Right cardiac atrium (tissue), 5 donors: Measurements from ENCODE around the gene YWHAG. TPM values are rescaled to one million over a fixed set of nuclear protein-coding genes. Genes with fewer than 3 reads are reported as not detected.
"Not testable (repeated sequence)": the region's sequence is repeated elsewhere in the genome, so short reads cannot be mapped to it uniquely, and the experiment has no call there.

Source experiments
- ATAC-seq, 2 donors: fragments of 200-7000 bp; cut with Tn5 transposase; one replicate each; pipeline versions ENCODE4 v1.8.0 to v1.9.1; 2020; ENCODE audit warnings: moderate library complexity in 2 of 2, mild to moderate bottlenecking in 1 of 2
- DNase-seq, 3 donors: peaks; one replicate each; pipeline ENCODE4 v3.0.0-alpha.2; 2020
- H3K27ac ChIP-seq: one replicate; pipeline ENCODE4 v1.5.1; 2013; ENCODE audit warnings: mild to moderate bottlenecking, low read length, control low read depth, moderate library complexity
- H3K27me3 ChIP-seq: one replicate; pipeline ENCODE4 v1.6.1; 2013; ENCODE audit not compliant: control insufficient read depth, insufficient read depth
- H3K4me1 ChIP-seq: one replicate; pipeline ENCODE4 v1.6.1; 2013; ENCODE audit warnings: low read length; ENCODE audit not compliant: control insufficient read depth, insufficient read depth
- H3K4me3 ChIP-seq: one replicate; pipeline ENCODE4 v1.5.1; 2013; ENCODE audit warnings: low read length, control low read depth
- H3K9me3 ChIP-seq: one replicate; pipeline ENCODE4 v1.6.1; 2013; ENCODE audit warnings: low read length; ENCODE audit not compliant: control insufficient read depth
- WGBS: extraction: QIAGEN DNeasy Blood & Tissue Kit; methylation state at CpG from one replicate; pipeline ENCODE4 v1.1.7; 2013; 5-methylcytosine and 5-hydroxymethylcytosine counted together
- intact Hi-C, 4 donors: fragments of 100-400 bp; cut with DNase I; formaldehyde crosslinking; loops; one replicate each; pipeline versions ENCODE4 v1.11.0 to v1.14.0; 2022 to 2023
- polyA plus RNA-seq: library from polyadenylated mRNA; stranded (reverse); fragments of 200-250 nt; gene quantifications from one replicate; pipeline ENCODE4 v1.2.3, GENCODE V29; 2013
- total RNA-seq, 4 donors: library from RNA; stranded (reverse); fragmentation: NEBNext Ultra II Directional; extraction: Animal tissue kit (Norgen Biotek cat#: 25700); gene quantifications; one replicate each; pipeline ENCODE4 v1.2.1, GENCODE V29; 2021
- donor health status: healthy with polysubstance abuse.
- donor health status: DM: no; HTN: yes; CAD: no.
- donor health status: DM: no; HTN: no; CAD: no.
- donor health status: DM: no; HTN: yes; CAD: no; lungs with severe emphysema.
- donor health status: DM: yes; HTN: yes; CAD: no.

The YWHAG gene
- total and polyA plus RNA-seq, 5 donors = 139 to 282 (median 237) TPM

- 64% methylated on average over 22 of the region's 22 CpGs for WGBS
- intact Hi-C loops = no loop called here
- Histone ChIP-seq H3K9me3 (no peaks in the 10 kb centered on the region), H3K27ac (peak overlapping the region; percentile 80), H3K4me3 (no peak overlapping the region), H3K27me3 (no peaks in the 10 kb centered on the region), H3K4me1 (peaks cover 14% of the 10 kb centered on the region)
- DNase-seq (peak in 1 of 3 donors; percentile 71), ATAC-seq (peak; percentile 6 to 24)
Measured at GRCh38 chr7:76296743-76297740, 61.7 kb downstream of the YWHAG start.

GRCh38 chr7:76294344-76295024 is 64.3 kb downstream of the YWHAG start:
- peak overlapping the region; percentile 97 for H3K27ac ChIP-seq
- WGBS = 8% methylated on average over 20 of the region's 20 CpGs
- no peaks in the 10 kb centered on the region for H3K9me3 ChIP-seq
- ATAC-seq (peak; percentile 87 to 89), DNase-seq (peak; percentile 99)
- H3K27me3 ChIP-seq = no peaks in the 10 kb centered on the region
- intact Hi-C loops = loop anchor here in 1 of 4 donors (5.0 kb wide), 1 partner anchor 117 kb away; no protein-coding TSS in a partner anchor
- H3K4me3 ChIP-seq = no peak overlapping the region
- H3K4me1 ChIP-seq = peaks cover 17% of the 10 kb centered on the region

DNA sequence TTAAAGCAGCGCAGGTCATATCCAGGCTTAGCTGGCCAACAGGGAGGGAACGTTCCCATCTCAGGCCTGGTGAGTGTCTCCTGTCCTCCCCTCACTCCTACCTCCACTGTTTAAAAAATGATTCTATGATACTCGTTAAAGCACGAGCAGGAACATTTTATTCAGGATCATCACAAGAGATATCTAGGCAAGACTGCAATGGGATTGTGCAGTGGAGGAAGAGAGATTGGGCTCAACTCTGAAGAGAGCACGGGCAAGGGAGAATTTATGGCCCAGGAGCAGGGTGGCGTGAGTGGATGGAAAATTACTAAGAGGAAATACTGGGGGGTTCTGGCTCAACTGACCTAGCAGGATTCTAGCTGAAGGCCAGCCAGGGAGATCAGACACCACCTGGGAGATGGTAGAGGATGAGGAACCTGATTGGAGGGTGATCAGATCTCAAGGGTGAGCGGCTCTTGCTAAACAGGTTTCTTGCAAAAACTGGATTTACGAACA is 65.3 kb downstream of the YWHAG start:
- peaks cover 17% of the 10 kb centered on the region for H3K4me1 ChIP-seq
- DNase-seq (peak in 1 of 3 donors; percentile 34), ATAC-seq (no peak)
- H3K4me3 ChIP-seq = no peak overlapping the region
- H3K27ac ChIP-seq = peak overlapping the region; percentile 97
- H3K27me3 ChIP-seq = no peaks in the 10 kb centered on the region
- intact Hi-C loops = loop anchor here in 1 of 4 donors (5.0 kb wide), 1 partner anchor 116 kb away; no protein-coding TSS in a partner anchor
- 81% methylated on average over 8 of the region's 8 CpGs for WGBS
- H3K9me3 ChIP-seq = no peaks in the 10 kb centered on the region

DNA sequence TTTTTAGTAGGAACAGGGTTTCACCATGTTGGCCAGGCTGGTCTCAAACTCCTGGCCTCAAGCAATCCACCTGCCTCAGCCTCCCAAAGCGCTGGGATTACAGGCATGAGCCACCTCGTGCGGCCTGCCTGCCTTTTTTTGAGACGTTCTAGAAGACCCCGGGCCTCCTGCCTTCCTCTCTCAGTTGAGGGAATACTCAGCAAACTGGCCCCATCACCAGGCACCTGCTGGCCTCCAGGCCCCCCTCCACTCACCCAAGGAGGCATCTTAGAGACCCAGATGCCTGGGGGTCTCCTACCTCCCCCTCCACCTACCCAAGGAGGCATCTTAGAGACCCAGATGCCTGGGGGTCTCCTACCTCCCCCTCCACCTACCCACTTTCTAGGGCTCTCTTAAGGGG is 65.9 kb downstream of the YWHAG start:
- 88% methylated on average over 5 of the region's 5 CpGs for WGBS
- intact Hi-C loops = loop anchor here in 1 of 4 donors (1.0 to 5.0 kb wide), 2 partner anchors 21 to 116 kb away; no protein-coding TSS in a partner anchor
- peak in 1 of 3 donors; percentile 53 for DNase-seq
- H3K4me1 ChIP-seq = peaks cover 17% of the 10 kb centered on the region
- ATAC-seq, H3K27me3 ChIP-seq, H3K4me3 ChIP-seq, H3K9me3 ChIP-seq: not testable (repeated sequence)
- peak overlapping the region; percentile 97 for H3K27ac ChIP-seq

GRCh38 chr7:76292213-76292573 is 66.6 kb downstream of the YWHAG start:
- H3K4me3 ChIP-seq = peak overlapping the region; percentile 11
- no peaks in the 10 kb centered on the region for H3K9me3 ChIP-seq
- ATAC-seq = peak; percentile 40 to 56
- no peaks in the 10 kb centered on the region for H3K27me3 ChIP-seq
- peak; percentile 72 to 87 (median 84) for DNase-seq
- WGBS = 11% methylated on average over 5 of the region's 5 CpGs
- intact Hi-C loops = loop anchor here in 1 of 4 donors (1.0 to 5.0 kb wide), 2 partner anchors 22 to 115 kb away; no protein-coding TSS in a partner anchor
- H3K27ac ChIP-seq = peak overlapping the region; percentile 97
- H3K4me1 ChIP-seq = peaks cover 17% of the 10 kb centered on the region

GRCh38 chr7:76291351-76292212 is 67.2 kb downstream of the YWHAG start:
- peaks cover 17% of the 10 kb centered on the region for H3K4me1 ChIP-seq

DNA sequence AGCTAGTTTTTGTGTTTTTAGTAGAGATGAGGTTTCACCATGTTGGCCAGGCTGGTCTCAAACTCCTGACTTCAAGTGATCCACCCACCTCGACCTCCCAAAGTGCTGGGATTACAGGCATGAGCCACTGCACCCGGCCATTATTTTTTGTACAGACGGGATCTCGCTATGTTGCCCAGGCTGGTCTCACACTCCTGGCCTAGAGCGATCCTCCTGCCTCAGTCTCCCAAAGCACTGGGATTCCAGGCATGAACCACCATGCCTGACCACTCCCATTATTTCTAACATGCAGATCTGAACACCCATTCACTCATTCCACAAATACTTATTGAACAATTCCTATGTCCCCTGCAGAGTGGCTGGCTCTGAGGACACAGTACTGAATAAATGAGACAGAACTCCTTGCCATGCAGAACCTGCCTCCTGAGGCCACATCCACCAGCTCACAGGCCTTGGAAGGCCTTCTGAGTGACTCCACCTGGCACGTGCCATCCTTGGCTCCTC is 67.9 kb downstream of the YWHAG start:
- not testable (repeated sequence) for H3K27me3 ChIP-seq, ATAC-seq, H3K27ac ChIP-seq, H3K4me3 ChIP-seq, H3K9me3 ChIP-seq
- 85% methylated on average over 6 of the region's 6 CpGs for WGBS
- DNase-seq = peak in 1 of 3 donors; percentile 30
- H3K4me1 ChIP-seq = peaks cover 17% of the 10 kb centered on the region
- intact Hi-C loops = loop anchor here in 2 of 4 donors (1.0 to 5.0 kb wide), 2 partner anchors 23 to 114 kb away; no protein-coding TSS in a partner anchor

More at GRCh38 chr7:76291351-76292212, 67.2 kb downstream of the YWHAG start:
- Histone ChIP-seq H3K27ac (peak overlapping the region; percentile 97), H3K9me3 (no peaks in the 10 kb centered on the region), H3K27me3 (no peaks in the 10 kb centered on the region), H3K4me3 (peak overlapping the region; percentile 11)
- DNase-seq = peak; percentile 94 to 96 (median 95)
- intact Hi-C loops = loop anchor here in 2 of 4 donors (1.0 to 5.0 kb wide), 2 partner anchors 23 to 114 kb away; no protein-coding TSS in a partner anchor
- 15% methylated on average over 30 of the region's 30 CpGs for WGBS
- ATAC-seq = peak; percentile 85 to 88

DNA sequence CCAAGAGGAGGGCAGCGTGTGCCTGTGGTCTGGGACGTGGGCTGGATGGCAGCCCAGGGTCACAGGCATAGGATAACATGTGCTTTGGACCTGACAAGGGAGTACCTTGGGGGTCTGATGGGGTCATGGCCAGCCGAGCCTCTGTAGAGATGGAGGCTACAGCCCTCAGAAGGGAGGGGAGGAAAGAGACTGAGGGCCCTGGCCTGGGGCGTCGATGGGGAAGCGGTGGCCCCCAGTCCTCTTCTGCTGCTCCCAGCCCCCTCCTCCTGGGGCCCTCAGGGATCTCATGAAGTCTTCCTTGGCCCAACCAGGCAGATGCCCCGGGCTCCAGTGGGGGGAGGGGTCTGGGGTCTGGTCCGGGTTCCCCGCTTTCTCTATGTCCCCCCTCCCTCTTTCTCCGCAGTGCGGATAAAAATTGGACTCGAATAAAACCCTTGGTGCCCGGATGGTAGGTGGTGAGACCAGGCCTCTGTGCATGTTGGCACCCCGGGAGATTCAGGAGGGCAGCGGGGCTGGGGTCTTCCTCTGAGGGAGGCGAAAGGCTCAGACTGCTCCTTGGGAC is 71.9 kb downstream of the YWHAG start:
- WGBS = 89% methylated on average over 16 of the region's 16 CpGs
- ATAC-seq = no peak
- intact Hi-C loops = loop anchor here in 1 of 4 donors (10.0 kb wide), 1 partner anchor 102 kb away; no protein-coding TSS in a partner anchor
- peak in 1 of 3 donors; percentile 44 for DNase-seq
- H3K27ac ChIP-seq = no peak overlapping the region
- peaks cover 3% of the 10 kb centered on the region for H3K4me1 ChIP-seq
- no peak overlapping the region for H3K4me3 ChIP-seq
- H3K9me3 ChIP-seq = no peaks in the 10 kb centered on the region
- H3K27me3 ChIP-seq = no peaks in the 10 kb centered on the region

DNA sequence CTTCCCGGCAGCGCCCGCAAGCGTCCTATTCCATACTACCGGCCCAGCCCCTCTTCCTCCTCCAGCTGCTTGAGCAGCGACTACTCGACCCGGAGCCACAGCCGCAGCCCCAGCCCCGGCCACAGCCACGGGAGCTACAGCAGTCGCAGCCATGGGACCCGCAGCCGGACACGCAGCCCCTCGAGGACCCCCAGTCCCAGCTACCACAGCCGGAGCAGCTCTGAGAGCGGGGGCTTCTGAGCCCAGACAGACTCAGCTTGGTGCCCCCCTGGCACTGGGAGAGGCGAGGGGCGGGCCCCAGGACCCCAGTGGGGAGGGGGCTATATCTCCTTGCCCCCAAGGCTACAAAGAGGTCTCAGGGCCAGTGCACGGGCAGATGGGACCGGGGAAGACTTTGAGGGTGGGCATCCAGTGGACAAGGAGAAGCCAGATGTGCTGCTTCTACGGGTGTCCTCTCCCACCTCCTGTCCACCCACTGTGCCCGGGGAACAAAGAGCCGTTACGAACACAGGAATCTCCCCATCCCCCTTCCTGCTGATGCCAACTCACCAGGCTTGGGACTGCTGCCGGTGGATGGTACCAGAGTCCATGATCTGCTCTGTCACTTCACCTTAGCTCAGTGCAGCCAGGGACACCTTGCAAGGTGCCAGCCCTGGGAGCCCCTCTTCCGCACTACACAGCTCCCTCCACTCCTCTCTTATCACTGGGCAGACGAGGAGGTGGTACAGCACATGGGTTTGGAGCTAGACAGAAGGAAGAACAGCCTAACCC is 73.0 kb downstream of the YWHAG start:
- H3K4me3 ChIP-seq = no peak overlapping the region
- ATAC-seq = no peak

More for the DNA sequence above, 73.0 kb downstream of the YWHAG start:
- Histone ChIP-seq H3K9me3 (no peaks in the 10 kb centered on the region), H3K4me1 (no peaks in the 10 kb centered on the region), H3K27ac (no peak overlapping the region), H3K27me3 (no peaks in the 10 kb centered on the region)
- WGBS = 85% methylated on average over 29 of the region's 29 CpGs
- intact Hi-C loops = loop anchor here in 1 of 4 donors (10.0 kb wide), 1 partner anchor 101 kb away; no protein-coding TSS in a partner anchor
- DNase-seq = peak in 1 of 3 donors; percentile 42
